ENCODE data around the gene KDM4D. TPM values are rescaled to one million over a fixed set of nuclear protein-coding genes. Genes with fewer than 3 reads are reported as not detected.
A peak's percentile ranks its signal among the peaks of the same experiment; 100 is the strongest.

KDM4D gene
- total RNA-seq, 4 donors from 2014 or later = 0.83 to 1.2 (median 0.98) TPM

DNA sequence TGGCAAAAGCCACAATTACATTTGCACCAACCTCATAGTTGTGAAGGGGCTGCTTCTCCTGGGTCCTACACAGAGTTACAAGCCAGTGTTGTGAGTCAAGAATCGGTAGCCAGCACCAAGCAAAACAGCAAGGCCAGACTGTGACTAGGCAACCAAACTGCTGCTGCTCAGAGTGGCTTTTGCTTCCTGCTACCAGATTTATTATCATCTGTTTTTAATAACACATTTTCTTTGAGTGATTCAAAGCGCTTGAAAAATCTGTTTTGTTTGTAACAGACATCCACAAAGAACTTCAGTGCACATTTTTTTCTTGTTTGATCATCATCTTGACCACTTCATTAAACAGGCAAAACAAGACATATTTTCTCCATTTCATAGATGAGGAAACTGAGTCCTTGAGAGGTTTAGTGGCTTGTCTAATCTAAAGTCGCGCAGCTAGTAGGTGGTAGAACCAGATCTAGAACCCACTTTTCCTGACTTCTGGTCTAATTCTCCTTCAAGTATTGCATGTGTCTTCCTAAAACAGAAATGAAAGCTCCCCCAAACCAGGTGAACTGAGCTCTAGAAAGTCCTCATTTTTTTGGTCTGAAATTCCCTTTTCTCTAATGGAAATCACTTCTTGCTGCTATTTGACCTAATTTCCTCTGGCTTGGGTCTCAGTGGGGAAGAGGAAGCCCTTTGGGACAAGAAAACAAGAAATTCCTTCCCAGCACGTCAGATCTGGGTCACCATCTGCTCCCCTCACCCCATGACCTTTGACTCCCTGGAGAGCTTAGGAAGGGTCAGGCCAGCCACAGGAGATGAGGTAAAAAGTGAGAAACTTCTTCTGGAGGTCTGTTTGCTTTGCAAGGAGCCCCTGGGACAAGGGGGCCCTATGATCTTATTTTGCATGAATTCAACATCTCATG is 40.0 kb upstream of the KDM4D start:
- no peak for TF ChIP-seq POLR2A (IDR thresholded peaks at IDR 0.05)
- TF ChIP-seq CTCF (IDR thresholded peaks at IDR 0.05) = no peak
- Histone ChIP-seq H3K27me3 (no peaks in the 10 kb centered on the region), H3K36me3 (no peaks in the 10 kb centered on the region), H3K4me3 (replicated peaks in 1 of 3) (no peak overlapping the region), H3K27ac (peak overlapping the region in 1 of 3 donors; percentile 30), H3K9me3 (no peaks in the 10 kb centered on the region), H3K4me1 (peaks cover 0 to 14% of the 10 kb centered on the region in 2 donors)
- DNase-seq = no peak
- 57 to 59% methylated on average over 5 of the region's 5 CpGs for WGBS, 2 donors
- intact Hi-C loops (cut with DNase I) = no loop called here

GRCh38 chr11:94934362-94934761 is 39.1 kb upstream of the KDM4D start:
- intact Hi-C loops (cut with DNase I) = no loop called here
- Histone ChIP-seq H3K27me3 (no peaks in the 10 kb centered on the region), H3K27ac (peak overlapping the region in 1 of 3 donors; percentile 37), H3K4me1 (peaks cover 0 to 15% of the 10 kb centered on the region in 2 donors), H3K36me3 (no peaks in the 10 kb centered on the region), H3K9me3 (no peaks in the 10 kb centered on the region), H3K4me3 (replicated peaks in 1 of 3) (no peak overlapping the region)
- WGBS, 2 donors = 72 to 74% methylated on average over 4 of the region's 4 CpGs
- DNase-seq = no peak
- TF ChIP-seq POLR2A (IDR thresholded peaks at IDR 0.05) (no peak), CTCF (IDR thresholded peaks at IDR 0.05) (no peak)

- intact Hi-C loops (cut with DNase I) = no loop called here
- WGBS, 2 donors = 82 to 86% methylated on average over 3 of the region's 3 CpGs
These were observed 38.7 kb upstream of the KDM4D start for GRCh38 chr11:94934846-94935245.

DNA sequence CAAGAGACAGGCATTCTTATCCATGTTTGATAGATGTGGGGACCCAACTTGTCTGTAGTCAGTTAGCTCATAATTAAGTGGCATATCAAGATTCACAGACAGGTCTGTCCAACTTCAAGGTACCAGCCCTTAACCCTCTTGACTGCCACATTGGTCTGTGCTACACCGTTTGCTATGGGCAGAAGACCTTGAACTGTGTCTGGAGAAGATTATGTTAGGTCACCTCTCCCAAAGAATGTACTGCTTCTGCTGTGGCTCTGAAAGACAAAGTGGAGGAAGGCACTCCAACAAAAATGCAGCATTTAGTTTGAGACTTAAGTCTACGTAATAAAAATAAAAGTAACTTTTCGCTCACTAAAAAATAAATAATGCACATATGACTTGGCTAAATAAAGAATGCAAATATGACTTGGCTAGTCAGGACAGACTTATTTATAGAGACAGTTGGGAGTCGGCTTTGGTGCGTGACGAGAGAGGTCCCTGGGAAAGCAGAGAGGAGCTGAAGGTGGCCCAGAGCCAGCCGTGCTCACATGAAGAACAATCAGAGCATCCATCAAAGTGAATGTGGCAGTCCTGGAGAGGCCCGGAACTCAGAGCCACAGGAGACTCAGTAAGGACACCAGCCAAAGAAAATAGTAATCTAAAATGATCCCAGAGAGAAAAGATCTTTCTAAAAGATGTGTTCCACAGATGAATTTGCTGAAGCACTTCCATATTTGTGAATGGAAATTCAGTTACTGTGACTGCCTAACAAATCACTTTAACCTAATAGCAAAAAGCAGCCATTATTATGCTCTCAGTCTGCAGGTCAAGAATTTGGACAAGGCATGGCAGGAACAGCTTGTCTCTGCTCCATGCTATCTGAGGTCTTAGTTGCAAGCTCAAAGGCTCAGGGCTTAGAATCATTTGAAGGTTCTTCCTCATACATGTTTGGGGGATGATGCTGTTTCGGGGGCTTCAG is 35.1 kb upstream of the KDM4D start:
- DNase-seq = peak; percentile 34 to 54

More at GRCh38 chr11:94934846-94935245, 38.7 kb upstream of the KDM4D start:
- no peak for DNase-seq
- no peak overlapping the region for H3K27ac ChIP-seq
- H3K27me3 ChIP-seq = no peaks in the 10 kb centered on the region
- H3K4me3 ChIP-seq (replicated peaks in 1 of 3) = no peak overlapping the region
- TF ChIP-seq POLR2A (IDR thresholded peaks at IDR 0.05) = no peak
- no peak for TF ChIP-seq CTCF (IDR thresholded peaks at IDR 0.05)
- H3K9me3 ChIP-seq = no peaks in the 10 kb centered on the region
- H3K36me3 ChIP-seq = no peaks in the 10 kb centered on the region
- H3K4me1 ChIP-seq = peaks cover 0 to 15% of the 10 kb centered on the region in 2 donors

More for the DNA sequence above, 35.1 kb upstream of the KDM4D start:
- Histone ChIP-seq H3K4me1 (peaks cover 0 to 15% of the 10 kb centered on the region in 2 donors), H3K27ac (peak overlapping the region in 2 of 3 donors; percentile 15 to 28), H3K27me3 (no peaks in the 10 kb centered on the region), H3K36me3 (no peaks in the 10 kb centered on the region), H3K9me3 (no peaks in the 10 kb centered on the region), H3K4me3 (replicated peaks in 1 of 3) (no peak overlapping the region)
- TF ChIP-seq POLR2A (IDR thresholded peaks at IDR 0.05) = no peak
- no peak for TF ChIP-seq CTCF (IDR thresholded peaks at IDR 0.05)
- intact Hi-C loops (cut with DNase I) = no loop called here
- 35 to 54% methylated on average over 9 of the region's 9 CpGs for WGBS, 2 donors

Measured in thyroid gland (tissue), 4 donors.